Measurements from ENCODE around the gene ITPK1. TPM values are rescaled to one million over a fixed set of nuclear protein-coding genes. Genes with fewer than 3 reads are reported as not detected.

Gene ITPK1
- total RNA-seq, 4 donors from 2014 or later = 64.8 to 235 (median 128) TPM

- WGBS, 2 donors (ENCODE audit: low coverage in 1 of 2) = 68% methylated on average over 9 of the region's 9 CpGs; no CpG with 5 or more reads in 1 of the 2 donors
- Histone ChIP-seq H3K4me1 (peaks cover 45 to 81% (median 60%) of the 10 kb centered on the region in 4 donors), H3K9me3 (no peaks in the 10 kb centered on the region), H3K4me3 (no peak overlapping the region), H3K27ac (peak overlapping the region; percentile 28 to 77 (median 32)), H3K36me3 (no peaks in the 10 kb centered on the region), H3K27me3 (no peaks in the 10 kb centered on the region)
- TF ChIP-seq POLR2AphosphoS5 (IDR thresholded peaks at IDR 0.05) = no peak
- intact Hi-C loops (cut with DNase I; ENCODE audit: low total_unique reads) = loop anchor here (10.0 kb wide), 1 partner anchor 455 kb away; no protein-coding TSS in a partner anchor
- DNase-seq = no peak
- in situ Hi-C loops (cut with MboI; ENCODE audit: low pct_ligation_motif_present in 1 of 4, low pct_unique_long_range_greater_than_20kb in 1 of 4, low sequenced_read_pairs in 3 of 4) = no loop called here
Measured at GRCh38 chr14:93059917-93060545, 55.7 kb downstream of the ITPK1 start.

- no peaks in the 10 kb centered on the region for H3K27me3 ChIP-seq
- intact Hi-C loops (cut with DNase I; ENCODE audit: low total_unique reads) (no loop called here), in situ Hi-C loops (cut with MboI; ENCODE audit: low pct_ligation_motif_present in 1 of 4, low pct_unique_long_range_greater_than_20kb in 1 of 4, low sequenced_read_pairs in 3 of 4) (no loop called here)
- no peaks in the 10 kb centered on the region for H3K36me3 ChIP-seq
- TF ChIP-seq CTCF (IDR thresholded peaks at IDR 0.05) = no peak
- no peak overlapping the region for H3K27ac ChIP-seq
- 88 to 97% methylated on average over 7 to 11 of the region's 16 CpGs for WGBS, 2 donors (ENCODE audit: low coverage in 1 of 2)
- H3K9me3 ChIP-seq = no peaks in the 10 kb centered on the region
- no peak for DNase-seq
- H3K4me1 ChIP-seq = peaks cover 48 to 81% (median 60%) of the 10 kb centered on the region in 4 donors
- H3K4me3 ChIP-seq = no peak overlapping the region
Measured at GRCh38 chr14:93059260-93059659, 56.5 kb downstream of the ITPK1 start.

GRCh38 chr14:93057586-93058280, 58.0 kb downstream of the ITPK1 start:
- Histone ChIP-seq H3K27me3 (no peaks in the 10 kb centered on the region), H3K36me3 (no peaks in the 10 kb centered on the region), H3K27ac (peak overlapping the region; percentile 86 to 91 (median 86)), H3K9me3 (no peaks in the 10 kb centered on the region), H3K4me1 (peaks cover 55 to 82% (median 66%) of the 10 kb centered on the region in 4 donors), H3K4me3 (no peak overlapping the region)
- TF ChIP-seq CTCF (IDR thresholded peaks at IDR 0.05) (no peak), POLR2AphosphoS5 (IDR thresholded peaks at IDR 0.05) (no peak), EP300 (IDR thresholded peaks at IDR 0.05; ENCODE audit: low read depth) (no peak), POLR2A (IDR thresholded peaks at IDR 0.05) (no peak)
- in situ Hi-C loops (cut with MboI; ENCODE audit: low pct_ligation_motif_present in 1 of 4, low pct_unique_long_range_greater_than_20kb in 1 of 4, low sequenced_read_pairs in 3 of 4) = no loop called here
- DNase-seq = no peak
- intact Hi-C loops (cut with DNase I; ENCODE audit: low total_unique reads) = no loop called here
- 93% methylated on average over 14 of the region's 14 CpGs; no CpG with 5 or more reads in 1 of the 2 donors for WGBS, 2 donors (ENCODE audit: low coverage in 1 of 2)

- in situ Hi-C loops (cut with MboI; ENCODE audit: low pct_ligation_motif_present in 1 of 4, low pct_unique_long_range_greater_than_20kb in 1 of 4, low sequenced_read_pairs in 3 of 4) = no loop called here
- H3K4me1 ChIP-seq = peaks cover 56 to 82% (median 68%) of the 10 kb centered on the region in 4 donors
- TF ChIP-seq POLR2A (IDR thresholded peaks at IDR 0.05) (no peak), CTCF (IDR thresholded peaks at IDR 0.05) (no peak), EP300 (IDR thresholded peaks at IDR 0.05; ENCODE audit: low read depth) (no peak), POLR2AphosphoS5 (IDR thresholded peaks at IDR 0.05) (peak in 1 of 3 donors; percentile 41)
Measured at GRCh38 chr14:93056840-93057585, 58.7 kb downstream of the ITPK1 start.

More at GRCh38 chr14:93056840-93057585, 58.7 kb downstream of the ITPK1 start:
- H3K9me3 ChIP-seq = no peaks in the 10 kb centered on the region
- H3K36me3 ChIP-seq = no peaks in the 10 kb centered on the region
- peak overlapping the region; percentile 86 to 91 (median 86) for H3K27ac ChIP-seq
- no peaks in the 10 kb centered on the region for H3K27me3 ChIP-seq
- H3K4me3 ChIP-seq = no peak overlapping the region
- intact Hi-C loops (cut with DNase I; ENCODE audit: low total_unique reads) = no loop called here
- DNase-seq = no peak
- 57 to 70% methylated on average over 2 to 14 of the region's 14 CpGs for WGBS, 2 donors (ENCODE audit: low coverage in 1 of 2)

All from transverse colon (tissue), 4 donors.